NCI-H69 (cell line): ENCODE results near the gene LRRC8E.
"Not testable (repeated sequence)": the region's sequence is repeated elsewhere in the genome, so short reads cannot be mapped to it uniquely, and the experiment has no call there.

Source experiments
- DNase-seq: peaks from one replicate; lab custom pipeline; 2025; lab: John Stamatoyannopoulos, UW

LRRC8E gene

GRCh38 chr19:7855426-7856108 is 32.7 kb upstream of the LRRC8E start:
- DNase-seq, result no peak

DNA sequence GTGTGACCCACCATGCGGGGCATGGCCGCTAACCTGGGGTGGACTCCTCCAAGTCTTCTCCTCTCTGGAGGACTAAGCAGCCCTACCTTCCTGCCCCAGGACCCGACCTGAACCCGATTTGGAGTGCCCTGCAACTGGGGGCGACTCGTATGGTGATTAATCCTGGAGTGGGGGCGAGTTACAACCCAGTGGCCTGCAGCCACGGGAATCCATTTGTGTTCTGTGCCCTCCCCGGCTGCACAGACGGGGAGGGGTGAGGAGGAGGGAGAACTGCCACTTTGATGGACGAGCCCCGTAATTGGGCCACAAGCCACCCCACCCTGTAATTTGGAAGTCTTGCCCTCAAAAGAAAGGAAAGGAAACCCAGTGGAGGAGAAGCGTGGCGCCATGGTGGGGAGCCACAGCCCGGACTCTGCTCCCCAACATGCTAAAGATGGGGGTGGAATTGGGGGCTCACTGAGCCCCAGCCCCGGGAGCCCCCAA is 32.2 kb upstream of the LRRC8E start:
- DNase-seq, result peak; percentile 82

DNA sequence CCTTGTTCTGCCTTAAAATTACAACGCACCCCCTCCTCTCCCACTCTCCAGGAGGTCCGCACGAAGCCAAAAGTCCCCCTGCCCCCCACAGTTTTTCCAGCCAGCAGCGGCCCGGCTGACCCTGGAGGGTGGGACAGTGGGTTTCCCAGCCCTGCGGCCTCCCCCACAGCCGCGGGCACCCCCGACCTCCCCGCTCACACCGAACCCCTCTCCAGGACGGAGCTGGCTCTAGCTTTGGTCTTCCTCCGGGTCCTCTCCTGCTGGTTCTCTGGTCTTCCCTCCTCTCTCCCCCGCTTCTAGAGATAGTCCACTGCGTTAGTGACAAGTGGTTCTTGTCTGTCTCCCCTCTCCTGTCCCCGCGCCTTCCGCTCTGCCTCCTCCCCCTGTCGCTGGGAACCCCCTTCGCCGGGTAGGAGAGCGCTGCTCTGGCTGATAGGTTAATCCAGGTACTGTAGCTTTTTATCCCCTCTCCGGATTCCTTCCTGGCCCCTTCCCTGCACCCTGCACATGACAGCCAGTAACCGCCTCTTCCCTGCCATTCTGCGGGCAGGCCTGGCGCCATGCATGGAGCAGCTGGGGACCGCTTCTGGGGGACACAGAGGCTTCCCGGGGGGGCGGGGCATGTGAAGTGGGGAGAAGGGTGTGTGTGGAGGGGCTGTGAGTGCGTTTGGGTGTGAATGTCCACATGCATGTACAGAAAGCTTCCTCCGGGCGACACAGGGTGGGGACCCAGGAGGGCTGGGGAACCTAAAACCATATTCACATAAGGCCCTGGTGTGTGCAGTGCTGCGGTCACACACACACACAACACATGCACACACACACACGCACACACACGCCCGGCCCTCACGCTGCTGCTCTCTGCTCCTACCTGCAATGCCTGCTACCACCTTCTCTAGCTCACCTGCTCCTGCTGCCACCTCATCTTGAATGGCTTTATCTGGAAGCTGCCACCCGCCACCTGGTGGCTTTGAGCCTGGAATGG is 31.3 kb upstream of the LRRC8E start:
- peak; percentile 22 for DNase-seq

- peak; percentile 47 for DNase-seq
These were observed 30.6 kb upstream of the LRRC8E start for GRCh38 chr19:7857727-7858108.

DNA sequence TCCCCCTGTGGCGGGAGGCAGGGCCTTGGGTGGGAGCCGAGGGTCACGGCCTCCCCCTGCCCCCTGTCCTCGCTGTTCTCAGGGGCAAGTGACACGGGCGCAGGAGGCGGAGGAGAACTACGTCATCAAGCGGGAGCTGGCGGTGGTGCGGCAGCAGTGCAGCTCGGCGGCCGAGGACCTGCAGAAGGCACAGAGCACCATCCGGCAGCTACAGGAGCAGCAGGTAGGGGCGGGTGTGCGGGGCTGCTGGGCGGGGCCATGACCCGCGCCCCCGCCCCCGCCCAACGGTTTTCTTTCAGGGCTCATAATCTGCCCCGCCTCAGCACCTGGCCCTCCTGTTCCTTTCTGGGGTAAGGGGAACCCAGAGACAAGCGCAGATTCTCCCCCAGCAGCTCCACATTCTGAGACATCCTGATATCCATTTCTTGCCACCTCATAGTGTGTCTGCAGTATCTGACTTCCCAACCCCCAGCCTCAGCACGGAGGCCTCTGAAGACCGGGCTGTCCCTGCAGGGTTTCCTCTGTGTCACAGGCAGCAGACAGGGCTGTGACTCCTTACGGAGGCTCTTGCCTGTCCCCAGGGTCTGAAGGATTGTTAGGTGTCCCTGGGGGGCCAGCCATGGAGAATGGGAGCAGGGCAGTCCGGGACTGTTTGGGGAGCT is 30.1 kb upstream of the LRRC8E start:
- DNase-seq, result peak; percentile 86

GRCh38 chr19:7859087-7859486 is 29.2 kb upstream of the LRRC8E start:
- DNase-seq, result not testable (repeated sequence)

GRCh38 chr19:7859831-7860713 is 28.2 kb upstream of the LRRC8E start:
- DNase-seq, result no peak

DNA sequence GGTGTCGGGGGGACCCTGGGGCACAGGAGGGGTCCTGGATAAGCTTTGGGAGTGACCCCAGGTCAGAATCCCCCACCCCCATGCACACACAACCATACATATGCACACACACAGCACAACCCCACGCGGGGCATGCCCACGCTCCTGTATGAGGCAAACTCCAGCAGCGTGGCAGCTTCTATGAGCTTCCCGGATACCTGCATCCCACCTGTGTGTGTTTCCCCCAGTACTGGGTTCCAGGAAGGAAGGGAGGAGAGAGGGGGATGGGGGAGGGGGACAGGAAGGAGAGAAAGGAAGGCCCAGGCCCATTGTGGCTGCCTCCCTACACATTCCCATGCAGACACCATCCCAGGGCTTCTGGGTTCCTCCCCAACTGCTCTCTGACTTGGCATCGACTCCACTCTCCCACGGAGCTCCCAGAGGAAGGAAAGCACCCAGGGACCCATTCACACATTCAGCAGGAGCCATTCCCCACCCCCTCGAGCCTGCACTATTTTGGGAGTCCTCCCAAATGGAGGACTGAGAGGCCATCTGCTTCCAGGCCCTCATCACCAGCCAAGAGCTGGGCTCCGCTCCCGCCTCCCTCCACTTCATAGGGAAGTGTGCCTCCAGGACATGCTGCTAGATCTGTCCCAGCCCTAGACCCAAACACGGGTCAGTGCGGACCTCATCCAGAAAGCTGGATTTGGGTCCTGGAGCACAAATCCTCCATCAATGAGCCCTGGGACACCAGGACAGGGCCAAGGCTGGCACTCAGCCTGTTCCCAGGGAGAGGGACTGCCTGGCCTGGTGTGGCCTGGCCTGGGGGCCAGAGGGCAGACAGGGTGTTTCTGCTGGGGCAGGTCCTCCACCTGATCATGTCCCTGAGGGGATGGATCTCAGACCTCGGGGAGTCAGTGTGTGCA is 27.3 kb upstream of the LRRC8E start:
- no peak for DNase-seq

- peak; percentile 54 for DNase-seq
These were observed 26.5 kb upstream of the LRRC8E start for GRCh38 chr19:7861619-7862412.

DNA sequence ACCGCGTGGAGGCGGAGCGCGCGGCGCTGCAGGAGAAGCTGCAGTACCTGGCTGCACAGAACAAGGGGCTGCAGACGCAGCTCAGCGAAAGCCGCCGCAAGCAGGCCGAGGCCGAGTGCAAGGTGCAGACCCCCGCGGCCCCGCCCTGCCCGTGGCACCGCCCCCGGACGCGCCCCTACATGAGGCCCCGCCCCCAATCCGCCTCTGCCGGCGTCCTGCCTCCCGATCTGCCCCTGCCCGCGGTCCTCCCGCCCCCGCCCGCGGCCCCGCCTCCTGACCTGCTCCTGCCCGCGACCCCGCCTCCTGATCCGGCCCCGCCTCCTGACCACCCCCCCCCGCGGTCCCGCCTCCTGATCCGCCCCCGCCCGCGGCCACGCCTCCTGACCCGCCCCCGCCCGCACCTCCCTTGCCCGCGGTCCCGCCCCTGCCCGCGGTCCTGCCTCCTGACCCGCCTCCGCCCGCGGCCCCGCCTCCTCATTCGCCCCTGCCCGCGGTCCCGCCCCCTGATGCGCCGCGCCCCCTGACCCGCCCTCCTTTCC is 25.8 kb upstream of the LRRC8E start:
- DNase-seq, result peak; percentile 81

DNA sequence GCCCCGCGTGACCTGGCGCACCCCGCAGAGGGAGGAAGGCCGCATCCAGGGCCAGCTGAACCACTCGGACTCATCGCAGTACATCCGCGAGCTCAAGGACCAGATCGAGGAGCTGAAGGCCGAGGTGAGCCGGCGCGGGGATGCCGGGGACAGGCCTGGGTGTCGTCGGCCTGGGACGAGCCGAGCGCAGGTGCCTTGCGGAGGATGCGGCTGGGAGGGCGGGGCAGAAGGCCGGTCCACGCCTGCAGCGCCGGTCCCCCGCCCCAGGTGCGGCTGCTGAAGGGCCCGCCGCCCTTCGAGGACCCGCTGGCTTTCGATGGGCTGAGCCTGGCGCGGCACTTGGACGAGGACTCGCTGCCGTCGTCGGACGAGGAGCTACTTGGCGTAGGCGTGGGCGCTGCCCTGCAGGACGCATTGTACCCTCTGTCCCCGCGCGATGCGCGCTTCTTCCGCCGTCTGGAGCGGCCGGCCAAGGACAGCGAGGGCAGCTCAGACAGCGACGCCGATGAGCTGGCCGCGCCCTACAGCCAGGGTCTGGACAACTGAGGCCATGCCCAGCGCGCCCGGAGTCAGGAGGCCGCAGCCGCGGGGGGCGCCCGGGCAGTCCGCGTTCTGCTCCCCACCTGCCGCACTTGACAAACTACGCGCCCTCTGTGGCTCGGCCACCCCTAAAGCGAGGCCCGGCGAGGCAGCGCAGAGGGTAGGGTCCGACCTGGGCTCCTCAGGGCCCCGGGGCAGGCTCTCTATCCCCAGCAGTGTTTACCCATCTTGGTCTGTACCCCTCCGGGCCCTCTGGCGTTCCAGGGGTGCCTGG is 24.9 kb upstream of the LRRC8E start:
- no peak for DNase-seq

DNA sequence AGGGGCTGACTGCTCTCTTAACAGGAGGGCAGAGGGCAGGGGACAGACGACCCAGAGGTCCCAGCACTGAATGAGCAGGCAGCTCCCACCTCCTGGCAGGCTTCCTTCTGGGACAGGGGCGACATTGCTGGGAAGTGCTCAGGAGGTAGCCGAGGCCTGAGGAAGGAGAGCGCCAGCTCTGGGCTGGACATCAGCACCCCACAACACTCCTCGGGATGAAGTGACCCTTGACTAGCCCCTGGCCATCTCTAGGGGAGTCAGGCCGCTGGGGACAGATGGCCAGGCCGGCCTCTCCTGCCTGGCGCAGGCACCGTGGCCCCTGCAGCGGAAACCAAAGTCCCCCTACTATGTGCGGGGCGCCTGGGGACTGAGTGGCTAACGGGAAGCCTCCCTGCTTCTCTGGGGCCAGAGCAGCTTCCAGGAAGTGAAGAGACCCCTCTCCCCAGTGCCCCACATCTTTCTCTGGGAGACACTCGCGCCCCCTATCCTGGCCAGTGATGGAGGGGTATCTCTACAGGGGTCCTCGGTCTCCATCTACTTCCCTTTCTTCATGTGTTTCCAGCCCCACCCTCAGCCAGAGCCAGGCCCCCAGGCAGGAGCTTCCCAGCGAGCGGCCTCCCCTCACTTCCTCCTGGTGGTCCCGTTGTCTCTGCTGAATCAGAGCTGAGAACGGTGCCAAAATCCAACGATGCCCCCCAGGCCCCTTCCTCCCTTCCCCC is 24.2 kb upstream of the LRRC8E start:
- no peak for DNase-seq

DNA sequence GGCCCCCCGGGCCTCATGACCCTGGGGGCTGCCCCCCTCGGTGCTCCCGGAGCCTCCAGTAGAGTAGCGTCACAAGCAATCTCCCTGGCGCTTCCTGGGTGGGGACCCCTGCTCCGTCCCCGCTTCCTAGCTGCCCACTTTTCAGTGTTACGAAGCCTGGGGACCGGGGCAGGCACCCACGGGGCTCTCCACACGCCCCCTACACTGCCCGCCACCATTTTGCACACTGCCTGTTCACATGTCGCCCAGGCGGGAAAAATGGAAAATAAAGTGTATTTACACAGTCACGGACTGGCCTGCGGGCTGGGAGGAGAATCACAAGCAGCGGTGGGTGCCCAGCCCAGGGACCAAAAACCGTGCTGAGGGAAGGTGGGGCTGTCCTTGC is 23.6 kb upstream of the LRRC8E start:
- DNase-seq, result peak; percentile 59

- peak; percentile 22 for DNase-seq
These were observed 22.9 kb upstream of the LRRC8E start for GRCh38 chr19:7865262-7865911.

DNA sequence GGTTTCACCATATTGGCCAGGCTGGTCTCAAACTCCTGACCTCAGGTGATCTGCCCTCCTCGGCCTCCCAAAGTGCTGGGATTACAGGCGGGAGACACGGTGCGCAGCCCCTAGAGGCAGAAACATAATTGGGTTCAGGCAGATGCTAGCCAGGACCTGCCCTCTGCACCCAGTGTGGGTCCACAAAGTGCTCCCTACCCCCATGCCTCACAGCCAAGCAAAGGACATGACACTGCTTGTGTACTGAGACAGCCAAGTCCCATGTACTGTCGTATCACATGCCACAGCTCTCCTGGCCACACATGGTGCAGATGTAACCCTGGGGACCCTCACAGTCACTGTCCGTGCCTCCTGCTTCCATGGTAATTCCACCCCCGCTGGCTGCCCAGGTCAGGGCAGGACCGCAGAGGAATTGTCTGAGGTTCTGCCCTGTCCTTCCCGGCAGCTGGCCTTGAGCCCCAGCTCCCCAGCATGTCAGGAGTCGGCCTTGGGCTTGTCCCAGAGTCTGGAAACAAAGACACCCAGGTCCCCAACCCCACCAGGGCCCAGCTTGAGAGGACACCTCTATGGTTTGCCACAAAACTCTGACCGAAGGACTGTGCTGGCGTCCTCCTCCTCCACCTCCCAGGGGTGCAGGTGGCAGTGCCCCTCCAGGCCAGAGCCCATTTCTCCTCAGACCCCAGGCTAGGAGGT is 21.8 kb upstream of the LRRC8E start:
- DNase-seq, result no peak

GRCh38 chr19:7867092-7867844 is 21.0 kb upstream of the LRRC8E start:
- DNase-seq, result no peak
